Hematopoietic multipotent progenitor cell (in vitro differentiated cells): ENCODE results near the gene APEX1. TPM values are rescaled to one million over a fixed set of nuclear protein-coding genes. Genes with fewer than 3 reads are reported as not detected.
A peak's percentile ranks its signal among the peaks of the same experiment; 100 is the strongest.

Experiments
- DNase-seq, 3 donors: peaks; one replicate each; pipeline ENCODE4 v3.0.0-alpha.2; 2011 to 2015; ENCODE audit warnings: low read depth in 2 of 3, low spot score in 2 of 3
- total RNA-seq: library from RNA; depleted of rRNA; stranded (reverse); fragments of >200 nt; gene quantifications from one replicate; pipeline ENCODE4 v1.2.3, GENCODE V29; 2012

Gene APEX1
- total RNA-seq, 1 donor, result 253 TPM

- peak in 2 of 3 donors; percentile 83 to 87 for DNase-seq
Observed at GRCh38 chr14:20469890-20470602, 15.0 kb downstream of the APEX1 start.

- DNase-seq, result no peak
Observed at GRCh38 chr14:20470603-20470901, 15.5 kb downstream of the APEX1 start.

- no peak for DNase-seq
Observed at GRCh38 chr14:20472536-20473169, 17.6 kb downstream of the APEX1 start.

DNA sequence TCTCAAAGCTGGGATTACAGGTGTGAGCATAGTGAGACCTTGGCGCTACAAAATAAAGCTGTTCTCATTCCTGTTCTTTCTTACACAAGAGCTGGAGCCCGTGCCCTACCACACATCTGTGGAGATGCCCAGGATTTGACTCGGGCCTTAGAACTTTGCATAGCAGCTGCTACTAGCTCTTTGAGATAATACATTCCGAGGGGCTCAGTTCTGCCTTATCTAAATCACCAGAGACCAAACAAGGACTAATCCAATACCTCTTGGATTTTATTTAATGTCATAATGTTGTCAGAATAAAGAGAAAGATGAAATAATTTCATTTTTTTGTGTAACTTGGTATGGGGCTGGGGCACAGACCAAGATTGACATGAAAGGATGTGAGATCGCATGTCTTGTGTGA lies 21.8 kb downstream of the APEX1 start:
- DNase-seq, result no peak

DNA sequence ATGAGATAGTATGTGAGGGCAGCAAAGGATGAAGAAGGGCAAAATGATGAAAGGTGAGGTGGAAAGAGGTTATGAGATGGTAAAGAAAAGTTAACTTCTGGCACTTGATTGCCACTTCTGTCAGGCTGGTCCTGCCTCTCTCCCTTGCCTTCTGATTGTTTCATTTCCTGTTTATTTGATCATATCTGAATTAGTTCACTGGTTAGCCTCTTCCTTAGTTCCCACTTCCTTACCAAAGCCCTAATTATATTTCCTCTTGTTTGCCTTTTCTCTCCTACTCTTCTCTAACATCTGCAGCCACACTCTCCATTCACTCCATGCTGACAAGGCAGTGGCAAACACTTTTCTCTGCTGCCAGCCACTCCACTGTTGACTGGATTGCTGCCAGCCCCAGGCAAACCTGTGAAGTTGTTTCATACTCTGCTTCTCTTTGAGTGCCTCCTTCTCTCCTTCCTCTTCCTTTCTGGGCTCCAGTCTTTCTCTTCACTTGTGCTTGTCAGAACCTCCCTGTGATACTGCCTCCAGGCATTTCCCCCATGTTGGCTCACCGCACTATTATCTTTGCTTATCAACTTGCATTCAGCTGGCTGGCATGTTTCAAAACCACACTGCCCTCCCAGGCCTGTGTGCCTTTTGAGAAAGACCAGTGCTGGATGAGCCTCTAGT lies 22.3 kb downstream of the APEX1 start:
- peak in 2 of 3 donors; percentile 70 to 92 for DNase-seq

- no peak for DNase-seq
Observed at GRCh38 chr14:20478894-20479293, 23.9 kb downstream of the APEX1 start.

GRCh38 chr14:20482382-20482781 lies 27.4 kb downstream of the APEX1 start:
- DNase-seq, result no peak

GRCh38 chr14:20485900-20486299 lies 30.9 kb downstream of the APEX1 start:
- no peak for DNase-seq

DNA sequence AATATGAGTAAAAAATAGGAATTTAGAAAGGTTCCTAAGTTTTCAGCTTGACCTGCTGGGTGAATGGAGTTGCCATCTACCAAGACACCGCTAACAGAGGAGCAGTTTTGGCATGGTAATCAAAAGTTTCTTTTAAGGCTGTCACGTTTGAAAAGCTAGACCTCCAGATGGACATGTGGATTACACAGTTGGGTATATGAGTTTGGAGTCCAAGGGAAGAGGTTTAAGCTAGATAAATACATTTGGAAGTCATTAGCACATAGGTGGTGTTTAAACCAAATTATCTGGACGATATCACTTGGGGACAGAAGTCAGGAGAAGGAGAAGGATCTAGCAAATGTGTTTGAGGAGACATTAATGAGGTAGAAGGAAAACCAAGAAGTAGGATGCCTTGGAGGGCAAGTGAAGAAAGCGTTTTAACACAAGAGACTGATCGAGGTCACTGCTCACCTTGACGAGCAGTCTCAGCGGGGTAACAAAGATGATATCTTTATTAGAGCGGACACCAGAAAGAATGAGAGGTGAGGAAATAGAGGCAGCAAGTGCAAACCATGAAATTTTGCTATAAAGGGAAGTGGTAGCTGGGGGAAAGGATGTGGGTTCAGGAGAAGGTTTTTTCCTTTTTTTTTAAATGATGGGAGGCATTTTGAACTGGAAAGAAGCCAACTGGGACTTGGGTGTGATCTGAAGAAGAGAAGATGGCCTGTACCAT lies 31.8 kb downstream of the APEX1 start:
- DNase-seq, result no peak

GRCh38 chr14:20487396-20487725 lies 32.3 kb downstream of the APEX1 start:
- DNase-seq, result no peak

GRCh38 chr14:20489093-20489994 lies 34.3 kb downstream of the APEX1 start:
- DNase-seq, result no peak

DNA sequence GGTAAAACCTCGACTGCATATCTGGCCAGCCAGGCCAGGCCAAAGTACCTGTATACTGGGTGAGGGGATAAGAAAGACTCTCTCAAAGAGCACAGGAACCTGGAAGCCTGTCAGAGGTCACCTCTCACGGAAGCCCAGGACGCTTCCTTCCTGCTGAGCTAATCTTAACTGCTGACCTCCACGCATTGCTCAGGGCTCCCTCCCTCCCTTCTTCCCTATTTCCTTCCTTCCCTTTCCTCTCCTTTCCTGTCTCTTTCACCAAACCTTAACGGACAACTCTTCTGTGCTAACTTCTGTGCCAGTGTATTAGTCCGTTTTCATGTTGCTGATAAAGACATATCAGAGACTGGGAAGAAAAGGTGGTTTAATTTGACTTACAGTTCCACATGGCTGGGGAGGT lies 35.5 kb downstream of the APEX1 start:
- no peak for DNase-seq

GRCh38 chr14:20492486-20492885 lies 37.5 kb downstream of the APEX1 start:
- DNase-seq, result no peak

GRCh38 chr14:20493634-20494033 lies 38.6 kb downstream of the APEX1 start:
- DNase-seq, result peak in 1 of 3 donors; percentile 46

DNA sequence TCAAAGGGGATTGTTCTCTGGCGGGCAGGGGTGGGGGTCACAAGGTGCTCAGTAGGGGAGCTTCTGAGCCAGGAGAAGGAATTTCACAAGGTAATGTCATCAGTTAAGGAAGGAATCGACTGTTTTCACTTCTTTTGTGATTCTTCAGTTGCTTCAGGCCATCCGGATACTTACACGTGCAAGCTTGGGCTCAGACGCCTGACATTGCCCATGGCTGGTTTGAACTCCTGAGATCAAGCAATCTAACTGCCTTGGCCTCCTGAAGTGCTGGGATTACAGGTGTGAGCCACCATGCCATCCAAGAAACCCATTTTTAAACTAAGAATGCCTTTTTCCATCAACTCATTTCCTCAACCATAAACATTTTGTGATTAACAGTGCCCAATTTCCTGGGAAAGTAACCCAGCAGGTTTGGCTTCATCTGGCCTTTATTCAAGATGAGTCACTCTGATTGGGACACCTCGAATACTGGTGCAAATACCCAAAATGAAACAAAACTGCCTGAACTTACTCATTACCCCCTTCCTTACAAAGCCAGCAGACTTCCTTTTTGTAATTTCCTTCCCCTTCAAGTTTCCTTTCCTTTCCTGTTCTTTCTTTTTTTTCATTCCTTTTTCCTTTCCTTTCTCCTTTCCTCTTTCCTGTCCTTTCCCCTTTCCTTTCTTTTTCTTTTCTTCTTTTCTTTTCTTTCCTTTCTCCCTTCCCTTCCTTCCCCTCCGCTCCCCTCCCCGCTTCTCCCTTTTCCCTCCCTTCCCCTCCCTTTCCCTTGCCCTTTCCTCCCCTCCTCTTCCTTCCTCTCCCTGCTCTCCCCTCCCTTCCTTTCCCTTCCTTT lies 40.1 kb downstream of the APEX1 start:
- DNase-seq, result no peak

- DNase-seq, result no peak
Observed at GRCh38 chr14:20498622-20499021, 43.6 kb downstream of the APEX1 start.

DNA sequence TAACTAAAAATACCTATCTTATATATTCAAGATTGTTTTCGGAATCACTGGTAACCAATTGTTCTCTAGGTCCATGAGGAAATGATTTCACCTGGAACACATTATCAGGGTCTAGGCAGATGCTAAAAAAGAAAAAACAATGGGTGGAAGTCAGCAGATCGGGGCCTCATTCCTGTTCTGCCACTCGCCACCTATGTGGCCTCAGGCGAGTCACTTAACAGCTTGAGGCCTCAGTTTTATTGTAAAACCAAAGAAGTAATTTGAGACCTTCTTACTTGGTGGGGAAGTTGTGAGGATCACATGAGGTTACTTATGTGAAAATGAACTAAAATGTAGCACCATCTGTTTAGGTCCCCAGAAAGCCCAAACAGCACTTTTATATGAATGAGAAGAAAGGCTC lies 44.1 kb downstream of the APEX1 start:
- DNase-seq, result no peak

DNA sequence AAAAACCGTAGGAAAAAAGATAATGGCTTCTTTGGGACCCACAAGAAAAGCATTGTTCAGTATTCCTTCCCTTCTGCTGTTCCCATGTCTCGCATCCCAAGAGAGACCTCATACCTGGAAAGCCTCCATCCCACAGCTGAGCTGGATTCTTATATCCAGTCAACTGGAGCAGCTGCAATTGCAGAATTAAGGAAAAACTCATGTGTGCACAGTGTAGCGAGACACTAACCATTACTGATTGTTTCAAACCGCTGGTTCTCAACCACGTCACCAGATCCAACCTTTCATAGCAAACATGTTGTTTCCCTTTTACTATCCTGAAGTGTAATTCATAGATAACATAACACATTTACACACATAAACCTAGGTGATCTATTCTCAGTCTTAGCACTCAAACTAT lies 44.9 kb downstream of the APEX1 start:
- no peak for DNase-seq

GRCh38 chr14:20501346-20501745 lies 46.3 kb downstream of the APEX1 start:
- DNase-seq, result no peak

- no peak for DNase-seq
Observed at GRCh38 chr14:20503898-20504297, 48.9 kb downstream of the APEX1 start.
